K562 (cell line): ENCODE measurements around the gene UBL5. TPM values are rescaled to one million over a fixed set of nuclear protein-coding genes. Genes with fewer than 3 reads are reported as not detected.
A peak's percentile ranks its signal among the peaks of the same experiment; 100 is the strongest.

Source experiments
- ATAC-seq: fragments of 200-7000 bp; cut with Tn5 transposase; 3 replicates; pipeline ENCODE4 v1.9.1; 2020; ENCODE audit warnings: moderate library complexity
- BruUV-seq: library from RNA; stranded (reverse); fragments of 400-500 nt; replicated peaks from 2 replicates; lab custom pipeline; 2021; lab: Mats Ljungman, UMichigan
- CTCF ChIA-PET: fragments of 300-600 bp; formaldehyde crosslinking; extraction: SDS; loops from one replicate; lab custom pipeline; 2021; ENCODE audit warnings: low intra/inter-chr PET ratio; lab: Yijun Ruan, JAX
- POLR2A ChIA-PET: fragments of 300-600, 350-650 bp; sonication (Branson Sonifier 250); formaldehyde crosslinking; extraction: SDS; loops from one replicate; lab custom pipeline; 2021; ENCODE audit warnings: antibody characterized with exemption, inconsistent platforms; lab: Yijun Ruan, JAX
- DNase-seq, 4 experiments: peaks; one replicate each; pipeline versions ENCODE4 v3.0.0 to v3.0.0-alpha.2; 2011 to 2018; ENCODE audit warnings: low spot score in 3 of 4, mixed read lengths in 3 of 4; ENCODE audit errors: extremely low read depth in 1 of 4
- FAIRE-seq: peaks from 2 replicates; lab custom pipeline; 2011; peaks lifted over from hg19 to GRCh38; lab: Jason Lieb, UNC
- H2AFZ ChIP-seq: 2 replicates; pipeline ENCODE4 v1.6.0; 2011; ENCODE audit warnings: low read depth, low read length, control low read depth, inconsistent platforms
- H3K27ac ChIP-seq: fragments of 200-600 bp; 3 replicates; pipeline ENCODE4 v1.8.0; 2011; ENCODE audit warnings: low read depth, mild to moderate bottlenecking, control low read depth, inconsistent platforms, low read length, moderate library complexity, mixed read lengths; ENCODE audit errors: extremely low read depth
- H3K27me3 ChIP-seq, 2 experiments: fragments of 300-600 bp in 1 of 2; 2 replicates in 1 of 2; 3 replicates in 1 of 2; pipeline versions ENCODE4 v1.6.0 to v1.8.0; 2011; ENCODE audit warnings: inconsistent platforms in 2 of 2, low read length in 2 of 2, mild to moderate bottlenecking in 1 of 2, mixed read lengths in 1 of 2, moderate library complexity in 1 of 2; ENCODE audit not compliant: control insufficient read depth in 2 of 2, insufficient read depth in 2 of 2
- H3K36me3 ChIP-seq: fragments of 300-600 bp; 3 replicates; pipeline ENCODE4 v1.8.0; 2011; ENCODE audit warnings: mild to moderate bottlenecking, low read length, inconsistent platforms; ENCODE audit not compliant: control insufficient read depth, insufficient read depth
- H3K4me1 ChIP-seq, 2 experiments: fragments of 200-600 bp in 1 of 2; replicated peaks in 1 of 2; 2 replicates in 1 of 2; 3 replicates in 1 of 2; pipeline versions ENCODE4 v1.5.1 to v1.8.0; 2011; ENCODE audit warnings: inconsistent platforms in 2 of 2, low read length in 2 of 2, mild to moderate bottlenecking in 1 of 2, mixed read lengths in 1 of 2, moderate library complexity in 1 of 2; ENCODE audit not compliant: control insufficient read depth in 2 of 2, insufficient read depth in 2 of 2
- H3K4me2 ChIP-seq: 2 replicates; pipeline ENCODE4 v1.6.1; 2011; ENCODE audit warnings: low read length, control low read depth, inconsistent platforms, mixed read lengths; ENCODE audit not compliant: insufficient read depth
- H3K4me3 ChIP-seq: fragments of 200-600 bp; sonication (generic), shearing (Covaris generic); 2 replicates; pipeline ENCODE4 v1.5.1; 2016; ENCODE audit warnings: control low read depth, inconsistent platforms
- H3K79me2 ChIP-seq: fragments of 200-600 bp; 3 replicates; pipeline ENCODE4 v1.8.0; 2011; ENCODE audit warnings: low read length, inconsistent platforms; ENCODE audit not compliant: control insufficient read depth, insufficient read depth
- H3K9ac ChIP-seq, 2 experiments: 2 replicates each; pipeline versions ENCODE4 v1.6.0 to v1.6.1; 2011; ENCODE audit warnings: low read depth in 2 of 2, low read length in 2 of 2, control low read depth in 1 of 2, inconsistent platforms in 1 of 2, mild to moderate bottlenecking in 1 of 2, mixed read lengths in 1 of 2; ENCODE audit not compliant: insufficient read depth in 1 of 2
- H3K9me1 ChIP-seq: one replicate; pipeline ENCODE4 v1.6.0; 2011; ENCODE audit warnings: inconsistent platforms, mild to moderate bottlenecking, low read length, moderate library complexity; ENCODE audit not compliant: control insufficient read depth, insufficient read depth
- H3K9me3 ChIP-seq: replicated peaks from 2 replicates; pipeline ENCODE4 v1.5.1; 2011; ENCODE audit warnings: low read depth, low read length, inconsistent platforms; ENCODE audit not compliant: control insufficient read depth, insufficient read depth
- H4K20me1 ChIP-seq: replicated peaks from 2 replicates; pipeline ENCODE4 v1.6.1; 2011; ENCODE audit warnings: low read length, inconsistent platforms, mixed read lengths; ENCODE audit not compliant: control insufficient read depth, insufficient read depth
- CCNT2 ChIP-seq: IDR thresholded peaks from 2 replicates; pipeline ENCODE4 v1.6.1; 2011; ENCODE audit warnings: borderline replicate concordance, low read depth, mild to moderate bottlenecking, moderate library complexity, mixed read lengths, low read length; ENCODE audit not compliant: insufficient read length; ENCODE audit errors: extremely low read depth
- CTCF ChIP-seq, 3 experiments: IDR thresholded peaks in 2 of 3; conservative IDR thresholded peaks in 1 of 3; 2 replicates each; pipeline ENCODE4 v1.5.1; 2011 to 2012; ENCODE audit warnings: low read length in 3 of 3, mild to moderate bottlenecking in 3 of 3, control low read depth in 2 of 3, improper control_type of control experiment in 1 of 3, inconsistent platforms in 1 of 3, low read depth in 1 of 3, mixed read lengths in 1 of 3, moderate library complexity in 1 of 3; ENCODE audit not compliant: insufficient read depth in 2 of 3
- FOXO4 ChIP-seq: fragments of 450-650 bp; formaldehyde crosslinking; IDR thresholded peaks from 2 replicates; pipeline ENCODE4 v1.4.0; 2020; ENCODE audit warnings: mild to moderate bottlenecking, moderate library complexity
- MLLT1 ChIP-seq, 2 experiments: fragments of 450-650 bp; IDR thresholded peaks; 2 replicates each; pipeline ENCODE4 v1.6.1; 2016
- NCOA4 ChIP-seq: fragments of 450-650 bp; IDR thresholded peaks from 2 replicates; pipeline ENCODE4 v1.6.1; 2018; ENCODE audit warnings: mild to moderate bottlenecking; ENCODE audit not compliant: partially characterized antibody
- NFYB ChIP-seq: IDR thresholded peaks from 2 replicates; pipeline ENCODE4 v1.6.1; 2011; ENCODE audit warnings: mild to moderate bottlenecking, moderate library complexity; ENCODE audit not compliant: insufficient read length; ENCODE audit errors: extremely low read depth
- POLR2A ChIP-seq: fragments of 450-650 bp; conservative IDR thresholded peaks from 2 replicates; pipeline ENCODE4 v1.6.1; 2016
- SUPT5H ChIP-seq: fragments of 450-650 bp; IDR thresholded peaks from 2 replicates; pipeline ENCODE4 v1.6.1; 2016
- TEAD4 ChIP-seq, 2 experiments: sonication (generic) in 1 of 2; formaldehyde crosslinking in 1 of 2; IDR thresholded peaks; 2 replicates each; pipeline versions ENCODE4 v1.6.1 to v1.8.0; 2012 to 2022; ENCODE audit warnings: borderline replicate concordance in 1 of 2, inconsistent platforms in 1 of 2, low read length in 1 of 2, mild to moderate bottlenecking in 1 of 2, missing genetic modification reagents in 1 of 2
- U2AF1 ChIP-seq: fragments of 200-400 bp; formaldehyde crosslinking; optimal IDR thresholded peaks from 2 replicates; pipeline ENCODE3; 2017; ENCODE audit warnings: mild to moderate bottlenecking, low read depth, low read length, moderate library complexity
- VEZF1 ChIP-seq: fragments of 200-800 bp; sonication (Bioruptor generic); IDR thresholded peaks from 2 replicates; pipeline ENCODE4 v1.6.1; 2017; ENCODE audit warnings: missing genetic modification characterization, missing compliant biosample characterization
- YY1 ChIP-seq, 3 experiments: IDR thresholded peaks; 2 replicates each; pipeline ENCODE4 v1.6.1; 2011; ENCODE audit warnings: low read length in 2 of 3, mild to moderate bottlenecking in 2 of 3, moderate library complexity in 2 of 3, borderline replicate concordance in 1 of 3, control low read depth in 1 of 3, low read depth in 1 of 3; ENCODE audit not compliant: insufficient read depth in 3 of 3, insufficient replicate concordance in 2 of 3, control insufficient read depth in 1 of 3, insufficient read length in 1 of 3; ENCODE audit errors: extremely low read depth in 1 of 3
- ZNF124 ChIP-seq: sonication (generic); formaldehyde crosslinking; IDR thresholded peaks from 2 replicates; pipeline ENCODE4 v1.8.1; 2022; ENCODE audit warnings: missing genetic modification reagents
- WGBS: fragments of 100-300 bp; shearing (Covaris generic); methylation state at CpG from one replicate; pipeline ENCODE4 v1.1.6; 2016; ENCODE audit warnings: low coverage, mixed read lengths; ENCODE audit not compliant: insufficient coverage; ENCODE audit errors: missing lambda C conversion rate; 5-methylcytosine and 5-hydroxymethylcytosine counted together
- in situ Hi-C: fragments of 300-500 bp; cut with MboI; formaldehyde crosslinking; loops from 4 replicates; pipeline ENCODE4 v1.15.0; 2018; ENCODE audit warnings: inconsistent platforms, mixed read lengths
- intact Hi-C: fragments of 100-400 bp; cut with micrococcal nuclease; formaldehyde crosslinking; loops from 2 replicates; pipeline ENCODE4 v1.14.2; 2022
- polyA plus RNA-seq, 8 experiments: library from polyadenylated mRNA; depleted of rRNA in 4 of 8; stranded (reverse) in 5 of 8; unstranded in 3 of 8; fragments of >200 nt; fragmentation: Nextera tagmentation in 2 of 8; fragmentation: Illumina TruSeq in 1 of 8; extraction: Ambion mirVana in 2 of 8; extraction: Trizol in 1 of 8; gene quantifications; 2 replicates each; pipeline versions ENCODE4 v1.2.1 to v1.2.3, GENCODE V29; 2011 to 2014; ENCODE audit warnings: inconsistent platforms in 1 of 8, missing spikeins in 1 of 8
- total RNA-seq, 7 experiments: library from RNA; depleted of rRNA in 6 of 7; stranded (reverse); fragments of >200 nt in 6 of 7; fragmentation: Illumina TruSeq in 2 of 7; extraction: Trizol in 2 of 7; gene quantifications; 2 replicates each; pipeline versions ENCODE4 v1.2.1 to v1.2.3, GENCODE V29; 2011 to 2021; ENCODE audit warnings: low replicate concordance in 1 of 7

Gene UBL5
- total and polyA plus RNA-seq, 9 of the 15 experiments (the other 6 are each of a cell fraction or from before 2014, with no cell fraction given), result 410 to 1,266 (median 613) TPM

GRCh38 chr19:9791552-9792205 lies 36.0 kb upstream of the UBL5 start:
- ChIA-PET POLR2A (no interaction called here), CTCF (no interaction called here)
- intact Hi-C loops, result loop anchor here (2.0 to 5.0 kb wide), 3 partner anchors 205 to 584 kb away; no protein-coding TSS in a partner anchor
- H3K9ac ChIP-seq, result peak overlapping the region in 1 of 2 experiments; percentile 88; a peak in 1 of 4 replicates
- peak overlapping the region; percentile 78 for H3K4me2 ChIP-seq
- DNase-seq (peak; percentile 84 to 97 (median 90)), ATAC-seq (peak; percentile 73), FAIRE-seq (peak; percentile 79)
- peak overlapping the region; percentile 91 for H2AFZ ChIP-seq
- no peaks in the 10 kb centered on the region for H3K9me1 ChIP-seq
- peak overlapping the region; percentile 71; the same call in 2 of the 3 replicates for H3K27ac ChIP-seq
- no TSS peak for BruUV-seq
- H3K79me2 ChIP-seq, result peaks cover 3% of the 10 kb centered on the region; the same call in 1 of the 3 replicates
- in situ Hi-C loops, result loop anchor here (5.0 to 10.0 kb wide), 2 partner anchors 164 to 657 kb away; no protein-coding TSS in a partner anchor
- H3K9me3 ChIP-seq, result peaks cover 5% of the 10 kb centered on the region; the same call in 1 of the 2 replicates
- H3K4me1 ChIP-seq, result peaks cover 36 to 42% of the 10 kb centered on the region in 2 experiments
- no peaks in the 10 kb centered on the region for H3K27me3 ChIP-seq
- H4K20me1 ChIP-seq, result no peaks in the 10 kb centered on the region
- no peaks in the 10 kb centered on the region for H3K36me3 ChIP-seq
- WGBS, result 0% methylated on average over 9 of the region's 50 CpGs
- peak overlapping the region; percentile 77 for H3K4me3 ChIP-seq
- TF ChIP-seq VEZF1 (CRISPR knock-in tag) (peak; percentile 92), YY1 (IDR thresholded peaks at IDR 0.05; ENCODE audit: borderline replicate concordance in 1 of 3, control insufficient read depth in 1 of 3, extremely low read depth in 1 of 3, insufficient read depth in 3 of 3, insufficient read length in 1 of 3, insufficient replicate concordance in 2 of 3, low read depth in 1 of 3, low read length in 2 of 3) (peak in 1 of 3 experiments; percentile 18), NCOA4 (no peak), MLLT1 (IDR thresholded peaks at IDR 0.05) (no peak), ZNF124 (CRISPR knock-in tag) (no peak), NFYB (no peak), FOXO4 (CRISPR knock-in tag) (no peak), U2AF1 (no peak), CCNT2 (peak; percentile 18), CTCF (IDR thresholded peaks at IDR 0.05 in 2 of 3, conservative IDR thresholded peaks at IDR 0.05 in 1 of 3; ENCODE audit: insufficient read depth in 2 of 3, low read depth in 1 of 3, low read length in 3 of 3) (no peak), TEAD4 (IDR thresholded peaks at IDR 0.05; ENCODE audit: low read length) (no peak), TEAD4 (CRISPR knock-in tag; IDR thresholded peaks at IDR 0.05; ENCODE audit: borderline replicate concordance) (no peak), SUPT5H (0 out of 2 replicates have a peak, but pooled peaks have one; percentile 28), POLR2A (no peak; the same call in 1 of the 2 replicates)
